Measurements from ENCODE around the gene ADORA1. TPM values are rescaled to one million over a fixed set of nuclear protein-coding genes. Genes with fewer than 3 reads are reported as not detected.

ADORA1 gene
- total RNA-seq, 3 donors from 2014 or later (not counting 1 experiment from before 2014, with no cell fraction given): not detected

DNA sequence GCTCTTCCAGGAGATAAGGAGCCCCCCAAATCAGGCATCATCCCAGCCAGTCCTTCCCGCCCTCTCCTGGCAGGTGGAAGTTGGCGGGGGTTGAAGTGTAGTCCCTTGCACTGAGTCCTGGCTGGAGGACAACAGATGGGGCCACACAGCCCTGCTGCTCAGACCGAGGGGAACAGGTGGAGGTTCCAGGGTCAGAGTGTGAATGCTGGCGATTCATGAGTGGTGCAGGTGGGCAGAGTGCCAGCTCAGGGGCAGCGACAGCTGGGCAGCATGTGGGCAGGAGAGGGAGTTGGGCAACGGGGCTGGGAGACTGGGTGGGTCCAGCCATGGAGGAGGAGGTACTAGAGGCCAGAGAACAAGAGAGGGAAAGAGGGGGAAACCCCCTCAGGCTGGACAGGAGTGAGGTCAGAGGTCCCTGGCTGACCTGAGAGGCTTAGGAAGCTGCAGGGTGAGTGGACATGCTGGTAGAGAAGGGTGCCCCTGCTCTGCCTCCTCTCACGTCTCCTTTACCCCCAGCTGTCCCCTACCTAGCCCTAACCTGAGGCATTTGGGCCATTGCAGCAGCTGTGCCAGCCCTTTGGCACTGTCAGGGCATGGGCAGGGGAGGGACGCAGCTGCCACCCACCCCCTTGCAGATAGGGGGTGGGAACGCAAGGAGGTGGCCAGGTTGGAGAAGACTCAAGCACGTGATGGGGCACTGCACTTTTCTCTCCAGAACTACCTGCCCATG lies 11.3 kb upstream of the ADORA1 start:
- no peak overlapping the region for H3K27ac ChIP-seq (ENCODE audit: low read length)
- Mint-ChIP-seq H3K4me3 (no peak overlapping the region), H3K36me3 (no peaks in the 10 kb centered on the region), H3K27me3 (ENCODE audit: low read depth in 2 of 2) (peaks cover 25 to 36% of the 10 kb centered on the region in 2 donors), H3K9me3 (no peaks in the 10 kb centered on the region), H3K27ac (no peak overlapping the region), H3K4me1 (peaks cover 0 to 4% of the 10 kb centered on the region in 2 donors)
- DNase-seq (no peak), ATAC-seq (no peak)
- intact Hi-C loops (cut with micrococcal nuclease): no loop called here
- H3K36me3 ChIP-seq (ENCODE audit: control insufficient read depth, insufficient read depth, low read length): no peaks in the 10 kb centered on the region
- H3K9me3 ChIP-seq (ENCODE audit: control insufficient read depth, insufficient read depth, low read length): no peaks in the 10 kb centered on the region
- H3K27me3 ChIP-seq (ENCODE audit: control insufficient read depth, insufficient read depth, low read length): peaks cover 9% of the 10 kb centered on the region
- 75% methylated on average over 8 of the region's 10 CpGs for WGBS (ENCODE audit: insufficient coverage)
- no peak overlapping the region for H3K4me3 ChIP-seq (ENCODE audit: low read length)
- no peaks in the 10 kb centered on the region for H3K4me1 ChIP-seq (ENCODE audit: control insufficient read depth, insufficient read depth, low read length)
- TF ChIP-seq, protein P1, sequence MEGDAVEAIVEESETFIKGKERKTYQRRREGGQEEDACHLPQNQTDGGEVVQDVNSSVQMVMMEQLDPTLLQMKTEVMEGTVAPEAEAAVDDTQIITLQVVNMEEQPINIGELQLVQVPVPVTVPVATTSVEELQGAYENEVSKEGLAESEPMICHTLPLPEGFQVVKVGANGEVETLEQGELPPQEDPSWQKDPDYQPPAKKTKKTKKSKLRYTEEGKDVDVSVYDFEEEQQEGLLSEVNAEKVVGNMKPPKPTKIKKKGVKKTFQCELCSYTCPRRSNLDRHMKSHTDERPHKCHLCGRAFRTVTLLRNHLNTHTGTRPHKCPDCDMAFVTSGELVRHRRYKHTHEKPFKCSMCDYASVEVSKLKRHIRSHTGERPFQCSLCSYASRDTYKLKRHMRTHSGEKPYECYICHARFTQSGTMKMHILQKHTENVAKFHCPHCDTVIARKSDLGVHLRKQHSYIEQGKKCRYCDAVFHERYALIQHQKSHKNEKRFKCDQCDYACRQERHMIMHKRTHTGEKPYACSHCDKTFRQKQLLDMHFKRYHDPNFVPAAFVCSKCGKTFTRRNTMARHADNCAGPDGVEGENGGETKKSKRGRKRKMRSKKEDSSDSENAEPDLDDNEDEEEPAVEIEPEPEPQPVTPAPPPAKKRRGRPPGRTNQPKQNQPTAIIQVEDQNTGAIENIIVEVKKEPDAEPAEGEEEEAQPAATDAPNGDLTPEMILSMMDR (IDR thresholded peaks at IDR 0.05): no peak

DNA sequence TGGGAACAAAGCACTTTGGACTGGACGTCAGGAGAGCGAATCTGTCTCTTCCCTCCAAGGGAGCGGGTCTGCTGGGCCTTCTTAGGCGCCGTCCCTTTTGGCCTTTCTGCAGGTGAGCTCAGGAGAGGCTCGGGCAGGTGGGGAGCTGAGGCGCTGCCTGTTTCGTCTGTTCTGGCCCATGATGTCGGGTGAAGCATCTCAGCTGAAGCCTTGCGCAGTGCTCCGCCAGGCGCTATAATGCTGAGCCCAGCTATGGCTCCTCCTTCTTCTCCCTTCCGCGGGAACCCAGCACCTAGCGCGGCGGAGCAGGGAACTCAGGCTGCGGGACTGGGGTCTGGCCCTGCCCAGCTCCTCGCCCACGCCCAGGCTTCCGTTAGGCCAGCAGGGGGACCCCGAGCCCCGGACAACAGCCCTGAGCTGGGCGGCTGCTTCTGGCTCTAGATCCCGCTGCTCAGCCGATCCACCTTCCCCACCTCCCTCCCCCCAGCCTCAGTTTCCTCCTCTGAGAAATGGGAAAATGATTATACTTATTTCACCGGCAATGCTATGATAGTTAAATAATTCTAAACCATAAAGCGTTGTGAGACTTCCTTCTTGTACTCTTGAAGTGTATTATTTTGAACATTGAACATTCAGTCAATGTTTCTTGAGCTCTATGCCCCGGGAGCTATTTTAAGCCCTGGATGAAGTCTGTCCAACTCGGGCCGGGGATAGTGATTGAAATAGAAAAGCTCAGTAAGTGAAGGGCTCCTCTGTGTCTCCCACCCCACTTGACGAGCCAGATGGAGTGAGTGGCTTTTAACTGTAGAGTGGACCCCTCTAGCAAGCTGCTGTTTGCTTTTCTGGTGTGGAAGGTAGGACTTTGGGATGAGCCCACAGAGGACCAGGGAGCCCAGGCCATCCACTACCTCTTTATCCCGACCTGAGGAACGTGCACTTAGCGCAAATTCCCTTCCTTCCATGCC lies 9.6 kb upstream of the ADORA1 start:
- H3K4me3 Mint-ChIP-seq: no peak overlapping the region
- H3K36me3 Mint-ChIP-seq: no peaks in the 10 kb centered on the region
- Histone ChIP-seq H3K27ac (ENCODE audit: low read length) (no peak overlapping the region), H3K9me3 (ENCODE audit: control insufficient read depth, insufficient read depth, low read length) (no peaks in the 10 kb centered on the region), H3K27me3 (ENCODE audit: control insufficient read depth, insufficient read depth, low read length) (peaks cover 9% of the 10 kb centered on the region), H3K4me1 (ENCODE audit: control insufficient read depth, insufficient read depth, low read length) (no peaks in the 10 kb centered on the region), H3K4me3 (ENCODE audit: low read length) (no peak overlapping the region), H3K36me3 (ENCODE audit: control insufficient read depth, insufficient read depth, low read length) (no peaks in the 10 kb centered on the region)
- TF ChIP-seq, protein P1 (IDR thresholded peaks at IDR 0.05): no peak
- no peaks in the 10 kb centered on the region for H3K9me3 Mint-ChIP-seq
- intact Hi-C loops (cut with micrococcal nuclease): no loop called here
- peaks cover 0 to 11% of the 10 kb centered on the region in 2 donors for H3K4me1 Mint-ChIP-seq
- H3K27ac Mint-ChIP-seq: no peak overlapping the region
- H3K27me3 Mint-ChIP-seq (ENCODE audit: low read depth in 2 of 2): peaks cover 25 to 41% of the 10 kb centered on the region in 2 donors
- peak in 1 of 2 donors; percentile 25 for DNase-seq
- 35% methylated on average over 32 of the region's 35 CpGs for WGBS (ENCODE audit: insufficient coverage)
- ATAC-seq: peak in 1 of 3 donors; percentile 55

DNA sequence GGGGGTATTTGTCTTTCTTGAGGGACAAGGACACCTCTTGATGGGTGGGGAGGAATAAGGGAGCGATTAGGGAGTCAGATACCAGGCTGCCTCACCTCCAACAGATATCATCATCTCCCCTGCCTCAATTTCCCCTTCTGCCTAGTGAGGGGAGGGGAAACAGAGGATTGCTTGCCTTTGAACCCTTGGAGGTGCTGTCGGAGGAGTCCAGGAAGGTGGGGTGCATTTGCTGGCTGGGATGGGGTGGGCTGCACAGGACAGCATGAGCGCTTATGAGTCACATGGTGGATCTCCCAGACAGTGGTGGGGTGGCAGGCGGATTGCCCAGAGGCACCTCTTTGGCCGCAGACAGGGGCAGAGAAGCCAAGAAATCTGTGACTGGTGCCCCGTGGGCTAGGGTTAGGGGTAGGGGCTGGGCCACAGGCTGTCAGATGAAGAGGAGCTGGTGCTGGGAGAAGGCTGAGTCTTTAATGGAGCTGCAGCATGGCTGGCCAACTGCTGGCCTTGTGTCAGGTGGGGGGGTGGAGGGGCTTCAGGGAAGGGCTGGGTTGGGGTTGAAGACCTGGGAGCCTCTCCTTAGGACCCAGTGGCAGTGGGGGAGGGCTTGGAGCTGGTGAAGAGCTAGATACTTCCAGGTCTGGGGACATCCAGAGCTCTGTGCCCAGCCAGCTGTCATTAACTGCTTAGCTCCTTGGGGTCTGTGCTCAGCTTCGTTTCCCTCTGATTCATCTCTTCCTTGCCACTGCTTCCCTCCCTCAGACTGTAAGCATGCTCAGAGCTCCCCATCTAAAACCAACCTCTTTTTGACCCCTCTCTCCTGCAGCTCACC lies 7.0 kb upstream of the ADORA1 start:
- Histone ChIP-seq H3K4me3 (ENCODE audit: low read length) (no peak overlapping the region), H3K36me3 (ENCODE audit: control insufficient read depth, insufficient read depth, low read length) (no peaks in the 10 kb centered on the region), H3K27me3 (ENCODE audit: control insufficient read depth, insufficient read depth, low read length) (peaks cover 11% of the 10 kb centered on the region), H3K4me1 (ENCODE audit: control insufficient read depth, insufficient read depth, low read length) (no peaks in the 10 kb centered on the region), H3K27ac (ENCODE audit: low read length) (no peak overlapping the region), H3K9me3 (ENCODE audit: control insufficient read depth, insufficient read depth, low read length) (no peaks in the 10 kb centered on the region)
- TF ChIP-seq, protein P1 (IDR thresholded peaks at IDR 0.05): no peak
- H3K36me3 Mint-ChIP-seq: no peaks in the 10 kb centered on the region
- no peak overlapping the region for H3K4me3 Mint-ChIP-seq
- WGBS (ENCODE audit: insufficient coverage): 69% methylated on average over 6 of the region's 7 CpGs
- no peaks in the 10 kb centered on the region for H3K9me3 Mint-ChIP-seq
- DNase-seq: no peak
- intact Hi-C loops (cut with micrococcal nuclease): no loop called here
- peaks cover 0 to 11% of the 10 kb centered on the region in 2 donors for H3K4me1 Mint-ChIP-seq
- H3K27ac Mint-ChIP-seq: no peak overlapping the region
- ATAC-seq: no peak
- peaks cover 31 to 54% of the 10 kb centered on the region in 2 donors for H3K27me3 Mint-ChIP-seq (ENCODE audit: low read depth in 2 of 2)
